ENCODE data around the gene NRP1. TPM values are rescaled to one million over a fixed set of nuclear protein-coding genes. Genes with fewer than 3 reads are reported as not detected.

NRP1 gene
- total and polyA plus RNA-seq, 2 of the 8 experiments (the other 6 are each of a cell fraction or from before 2014, with no cell fraction given), result 1.2 to 2.1 TPM

GRCh38 chr10:33201056-33201780 is 133.2 kb downstream of the NRP1 start:
- POLR2A ChIA-PET (ENCODE audit: partially characterized antibody), result interaction anchor here (0.6 kb wide), 1 partner anchor 314 kb away, joined by 3 read pairs; no protein-coding TSS in a partner anchor
- Histone ChIP-seq H4K91ac (replicated peaks; ENCODE audit: insufficient read length, low read length) (no peak overlapping the region), H2BK15ac (ENCODE audit: low read length) (no peak overlapping the region), H3K9me3 (ENCODE audit: insufficient read depth in 2 of 2, low read depth in 1 of 2, low read length in 1 of 2) (no peaks in the 10 kb centered on the region), H3K27ac (ENCODE audit: low read depth, low read length) (no peak overlapping the region), H3K9ac (replicated peaks in 1 of 4; ENCODE audit: extremely low read depth in 1 of 4, low read depth in 3 of 4, low read length in 3 of 4) (no peak overlapping the region), H2AK5ac (ENCODE audit: low read depth, low read length) (no peak overlapping the region), H3K4me2 (ENCODE audit: insufficient read depth in 1 of 2, low read depth in 2 of 2, low read length in 2 of 2) (no peak overlapping the region), H4K5ac (ENCODE audit: insufficient read length, low read depth, low read length) (no peak overlapping the region), H2BK120ac (replicated peaks; ENCODE audit: low read depth, low read length) (no peak overlapping the region), H3K18ac (ENCODE audit: extremely low read depth, low read length) (no peak overlapping the region), H3K79me2 (ENCODE audit: control insufficient read depth in 1 of 2, insufficient read depth in 2 of 2, low read length in 2 of 2) (no peaks in the 10 kb centered on the region), H2AFZ (ENCODE audit: low read length) (no peak overlapping the region), H3K27me3 (replicated peaks in 1 of 4; ENCODE audit: control insufficient read depth in 3 of 4, extremely low read depth in 1 of 4, insufficient read depth in 3 of 4, low read length in 3 of 4) (no peaks in the 10 kb centered on the region), H3K79me1 (ENCODE audit: low read depth, low read length) (no peaks in the 10 kb centered on the region), H3K56ac (replicated peaks; ENCODE audit: insufficient read length, low read depth, low read length) (no peak overlapping the region), H3K23ac (ENCODE audit: insufficient read length) (no peak overlapping the region), H3K23me2 (ENCODE audit: low read depth, low read length) (no peaks in the 10 kb centered on the region), H4K8ac (ENCODE audit: extremely low read depth, insufficient read depth, low read length) (no peak overlapping the region), H3K4ac (replicated peaks; ENCODE audit: insufficient read length, low read depth, low read length) (no peak overlapping the region), H2BK12ac (ENCODE audit: low read depth, low read length) (no peak overlapping the region), H3K36me3 (ENCODE audit: control insufficient read depth in 2 of 4, insufficient read depth in 4 of 4, low read length in 3 of 4) (no peaks in the 10 kb centered on the region), H3K4me1 (replicated peaks in 1 of 4; ENCODE audit: control insufficient read depth in 3 of 4, insufficient read depth in 4 of 4, low read length in 3 of 4) (peaks cover 0 to 3% (median 0%) of the 10 kb centered on the region in 4 experiments; a peak in 1 of 7 replicates), H4K20me1 (replicated peaks in 1 of 2; ENCODE audit: control insufficient read depth in 1 of 2, insufficient read depth in 2 of 2, low read length in 2 of 2) (no peaks in the 10 kb centered on the region), H2BK5ac (ENCODE audit: low read depth, low read length) (no peak overlapping the region), H3K14ac (ENCODE audit: insufficient read length) (no peak overlapping the region), H2BK20ac (ENCODE audit: low read length) (no peak overlapping the region), H3K4me3 (ENCODE audit: extremely low read depth in 1 of 4, insufficient read depth in 2 of 4, low read depth in 3 of 4, low read length in 4 of 4) (no peak overlapping the region)
- 94% methylated on average over 4 of the region's 4 CpGs; no CpG with 5 or more reads in 1 of the 2 experiments for WGBS, 2 experiments (ENCODE audit: extremely low coverage in 1 of 2, insufficient coverage in 1 of 2, insufficient read length in 1 of 2, insufficient replicate concordance in 2 of 2, low coverage in 1 of 2, low lambda C conversion rate in 2 of 2, missing lambda C conversion rate in 1 of 2)
- TF ChIP-seq, protein P1, sequence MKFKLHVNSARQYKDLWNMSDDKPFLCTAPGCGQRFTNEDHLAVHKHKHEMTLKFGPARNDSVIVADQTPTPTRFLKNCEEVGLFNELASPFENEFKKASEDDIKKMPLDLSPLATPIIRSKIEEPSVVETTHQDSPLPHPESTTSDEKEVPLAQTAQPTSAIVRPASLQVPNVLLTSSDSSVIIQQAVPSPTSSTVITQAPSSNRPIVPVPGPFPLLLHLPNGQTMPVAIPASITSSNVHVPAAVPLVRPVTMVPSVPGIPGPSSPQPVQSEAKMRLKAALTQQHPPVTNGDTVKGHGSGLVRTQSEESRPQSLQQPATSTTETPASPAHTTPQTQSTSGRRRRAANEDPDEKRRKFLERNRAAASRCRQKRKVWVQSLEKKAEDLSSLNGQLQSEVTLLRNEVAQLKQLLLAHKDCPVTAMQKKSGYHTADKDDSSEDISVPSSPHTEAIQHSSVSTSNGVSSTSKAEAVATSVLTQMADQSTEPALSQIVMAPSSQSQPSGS (IDR thresholded peaks at IDR 0.05; ENCODE audit: low read length), result no peak
- TF ChIP-seq TBP (IDR thresholded peaks at IDR 0.05; ENCODE audit: low read depth, low read length) (no peak), SIX5 (IDR thresholded peaks at IDR 0.05; ENCODE audit: low read depth, low read length) (no peak), RNF2 (IDR thresholded peaks at IDR 0.05; ENCODE audit: borderline replicate concordance, low read depth, low read length, missing control alignments, poor library complexity, severe bottlenecking) (no peak), MAFK (IDR thresholded peaks at IDR 0.05; ENCODE audit: low read depth, low read length) (no peak), SIN3A (conservative IDR thresholded peaks at IDR 0.05 in 1 of 2, IDR thresholded peaks at IDR 0.05 in 1 of 2; ENCODE audit: low read depth in 1 of 2, low read length in 2 of 2) (no peak), GABPA (IDR thresholded peaks at IDR 0.05; ENCODE audit: borderline replicate concordance, insufficient read depth, low read length) (no peak)
- DNase-seq (ENCODE audit: low read depth in 1 of 2, low spot score in 2 of 2), result no peak
- CTCF ChIA-PET (ENCODE audit: partially characterized antibody), result interaction anchor here (1.1 to 2.4 kb wide), 2 partner anchors 8 to 76 kb away, joined by 3 to 15 read pairs; no protein-coding TSS in a partner anchor
- no peak for FAIRE-seq
